GM21528 (cell line): ENCODE results near the gene SEC61G.

ENCODE experiments used
- ATAC-seq: cut with Tn5 transposase; IDR thresholded peaks from one replicate; pipeline ENCODE4 v1.9.1; 2021; ENCODE audit warnings: mild to moderate bottlenecking, moderate library complexity; ENCODE audit not compliant: unreplicated experiment, low FRiP score

Gene SEC61G

DNA sequence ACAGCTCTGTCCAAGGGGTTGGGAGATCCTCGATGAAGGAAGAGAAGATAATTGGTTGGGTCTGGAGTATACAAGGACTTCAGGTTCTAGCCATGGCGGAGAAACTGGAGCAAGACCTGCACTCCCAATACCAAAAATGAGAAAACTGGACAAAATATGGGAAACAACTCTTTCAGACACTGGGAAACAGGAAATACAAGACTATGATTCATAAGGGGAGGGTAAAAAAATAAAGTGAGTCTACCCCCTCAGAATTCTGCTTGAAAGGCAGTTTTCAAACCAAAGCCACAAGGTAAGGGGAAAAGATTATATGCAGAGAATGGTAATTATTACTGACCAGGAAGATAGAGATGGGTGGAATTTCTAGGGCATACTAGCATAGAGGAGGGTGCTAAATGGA lies 10.2 kb upstream of the SEC61G start:
- no peak for ATAC-seq

DNA sequence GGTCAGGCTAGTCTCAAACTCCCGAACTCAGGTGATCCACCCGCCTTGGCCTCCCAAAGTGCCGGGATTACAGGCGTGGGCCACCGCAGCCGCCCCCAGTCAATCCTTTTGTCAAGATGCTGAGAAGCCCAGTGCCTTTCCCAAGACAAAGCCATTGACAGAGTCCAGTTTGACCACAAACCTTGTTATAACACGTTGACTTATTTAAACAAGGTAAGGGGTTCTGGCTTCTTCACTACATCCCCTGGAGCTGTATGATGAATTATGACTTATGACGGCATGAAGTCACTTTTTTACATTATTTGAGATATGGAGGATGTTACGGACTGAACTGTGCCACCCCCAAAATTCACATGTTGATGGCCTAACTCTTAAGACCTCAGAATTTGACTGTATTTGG lies 5.8 kb upstream of the SEC61G start:
- ATAC-seq = no peak

DNA sequence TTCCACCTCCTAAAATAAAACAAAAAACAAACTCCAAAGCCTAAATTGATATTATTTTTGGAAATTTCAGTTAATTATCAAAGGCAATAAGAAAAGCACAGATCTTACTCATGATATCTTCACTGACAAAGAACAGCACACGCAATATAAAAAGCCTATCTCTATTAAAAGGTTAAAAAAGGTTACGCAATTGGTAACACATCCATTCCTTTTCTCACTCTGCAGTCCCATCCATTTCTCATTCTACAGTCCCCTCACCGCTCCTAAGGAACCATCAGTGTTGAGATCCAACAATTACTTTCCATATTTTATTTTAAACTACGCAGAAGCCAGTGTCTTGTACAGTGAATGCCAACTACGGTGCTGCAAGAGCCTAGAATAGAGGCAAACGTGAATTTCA lies 1.3 kb downstream of the SEC61G start:
- no peak for ATAC-seq

DNA sequence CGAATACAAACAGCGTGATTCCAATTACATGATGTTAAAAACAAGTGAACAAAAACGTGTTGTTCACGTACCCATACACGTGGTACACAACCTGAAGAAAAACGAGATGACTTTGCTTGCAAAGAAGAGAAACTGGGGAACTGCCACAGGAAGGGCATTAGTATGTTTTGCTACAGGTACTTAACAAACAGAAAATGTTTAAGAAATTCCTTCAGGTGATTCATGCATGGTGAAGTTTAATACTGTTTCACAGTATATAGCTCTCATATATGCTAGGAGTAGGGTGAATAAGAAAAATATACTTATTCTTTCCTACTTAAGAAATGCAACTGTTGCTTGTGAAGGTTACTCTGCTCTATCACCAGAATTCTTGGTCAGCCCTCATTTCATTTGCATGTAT lies 9.8 kb downstream of the SEC61G start:
- no peak for ATAC-seq

DNA sequence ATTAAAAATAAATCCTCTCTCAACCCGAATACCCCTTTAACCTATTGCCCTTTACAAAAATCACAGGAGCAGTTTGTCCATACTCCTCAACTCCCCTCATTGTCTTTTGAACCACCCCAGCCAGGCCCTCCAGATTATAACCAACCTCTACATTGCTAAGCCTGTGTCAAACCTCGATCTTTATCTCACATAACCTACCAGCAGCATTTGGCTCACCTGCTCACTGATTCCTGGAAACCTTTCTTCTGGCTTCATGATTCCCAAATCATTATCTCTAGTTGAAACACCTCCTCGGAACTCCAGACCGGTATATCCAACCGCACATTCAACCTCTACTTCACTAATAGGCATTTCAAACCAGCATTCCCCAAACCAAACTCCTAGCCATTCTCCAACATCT lies 11.8 kb downstream of the SEC61G start:
- no peak for ATAC-seq

DNA sequence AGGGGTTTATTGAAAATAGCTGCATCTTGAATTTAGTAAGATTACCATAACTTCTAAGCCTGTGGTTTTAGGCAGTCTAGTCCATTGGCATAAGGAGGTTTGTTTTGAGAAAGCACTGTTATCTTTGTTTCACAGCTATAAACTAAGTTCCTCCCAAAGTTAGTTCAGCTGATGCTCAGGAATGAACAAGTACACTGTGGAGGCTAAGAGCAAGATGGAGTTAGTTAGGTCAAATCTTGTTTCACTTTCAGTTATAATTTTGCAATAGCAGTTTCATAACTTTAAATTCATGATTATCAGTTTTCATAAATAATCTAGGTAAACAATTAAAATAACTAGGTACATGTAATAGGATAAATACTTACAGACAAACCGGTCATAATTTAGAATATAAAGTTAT lies 15.4 kb downstream of the SEC61G start:
- ATAC-seq = no peak

DNA sequence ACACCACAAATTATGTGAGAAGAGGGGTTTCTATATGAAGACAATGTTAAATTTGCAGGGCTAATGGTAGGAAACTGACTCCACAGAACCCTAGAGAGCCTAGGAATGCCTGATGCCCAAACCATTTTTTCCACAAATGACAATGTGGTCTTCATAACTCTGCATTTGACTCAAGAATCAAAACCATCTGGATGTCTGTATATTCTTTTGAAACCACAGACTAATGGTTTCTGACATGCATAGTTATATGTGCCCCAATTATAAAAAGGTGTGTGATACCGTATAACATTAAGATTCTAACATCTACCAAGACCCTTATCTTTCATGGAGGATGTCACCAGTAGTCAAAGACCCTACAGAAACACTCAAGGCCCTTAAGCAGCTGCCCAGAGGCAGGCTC lies 20.3 kb downstream of the SEC61G start:
- no peak for ATAC-seq

DNA sequence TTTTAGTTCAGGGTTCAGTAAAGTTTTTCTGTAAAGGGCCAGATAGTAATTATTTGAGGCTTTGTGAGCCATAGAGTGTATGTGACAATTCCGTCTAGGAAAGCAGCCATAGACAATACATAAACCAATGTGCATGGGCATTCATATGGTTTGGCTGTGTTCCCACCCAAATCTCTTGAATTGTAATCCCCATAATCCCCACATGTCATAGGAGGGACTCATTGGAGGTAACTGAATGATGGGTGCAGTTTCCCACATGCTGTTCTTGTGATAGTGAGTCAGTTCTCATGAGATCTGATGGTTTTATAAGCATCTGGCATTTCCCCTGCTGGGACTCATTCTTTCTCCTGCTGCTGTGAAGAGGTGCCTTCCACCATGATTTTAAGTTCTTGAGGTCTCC lies 29.9 kb downstream of the SEC61G start:
- no peak for ATAC-seq

DNA sequence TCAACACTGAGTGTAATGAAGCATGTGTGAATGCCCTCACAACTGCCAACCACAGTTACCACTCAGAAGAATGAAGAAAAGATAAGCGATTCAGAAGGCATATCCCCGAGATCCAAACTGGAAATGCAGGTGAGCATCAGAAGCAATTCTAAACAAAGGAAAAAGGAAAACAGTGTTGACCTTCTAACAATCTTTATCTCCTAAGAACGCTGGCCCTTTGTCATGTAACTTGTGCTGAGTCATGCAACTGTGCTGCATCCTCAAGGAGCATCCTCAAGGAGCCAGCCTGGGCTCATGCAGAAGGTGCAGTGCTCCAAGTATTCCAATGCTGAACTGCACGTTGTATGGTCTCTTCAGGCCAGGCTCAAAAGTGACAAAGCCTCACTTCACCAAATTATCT lies 30.6 kb downstream of the SEC61G start:
- ATAC-seq = no peak

DNA sequence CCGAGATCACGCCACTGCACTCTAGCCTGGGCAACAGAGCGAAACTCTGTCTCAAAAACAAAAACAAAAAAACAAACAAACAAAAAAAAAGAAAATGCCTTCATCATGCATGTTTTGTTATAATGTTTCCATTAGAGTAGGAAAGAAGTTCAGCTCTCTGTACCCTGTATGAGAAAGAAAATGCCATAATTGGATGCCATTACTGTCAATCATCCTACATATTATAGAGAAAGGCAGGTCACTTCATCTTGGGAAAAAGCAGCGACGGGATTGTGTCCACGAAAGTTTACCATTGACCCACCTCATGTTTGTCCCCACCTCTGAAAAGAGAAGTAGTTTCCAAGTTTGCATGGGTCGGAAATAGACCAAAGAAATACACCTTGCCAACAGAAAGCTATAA lies 33.8 kb downstream of the SEC61G start:
- no peak for ATAC-seq

DNA sequence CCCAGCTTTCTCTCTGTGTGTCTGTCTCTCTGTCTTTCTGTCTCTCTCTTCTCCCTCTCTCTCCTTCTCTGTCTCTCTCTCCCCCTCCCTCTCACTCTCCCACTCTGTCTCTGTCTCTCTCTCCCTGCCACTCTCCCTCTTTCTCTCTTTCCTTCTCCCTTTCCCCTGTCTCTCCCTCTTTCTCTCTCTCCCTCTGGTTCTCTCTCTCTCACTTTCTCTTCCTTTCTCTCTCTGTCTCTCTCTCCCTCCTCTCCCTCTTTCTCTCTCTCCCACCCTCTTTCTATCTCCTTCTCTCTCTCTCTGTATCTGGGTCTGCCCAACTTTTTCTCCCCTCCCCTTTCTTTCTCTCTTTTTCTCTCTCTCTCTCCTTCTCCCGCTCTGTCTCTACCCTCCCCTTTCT lies 36.5 kb downstream of the SEC61G start:
- ATAC-seq = no peak

DNA sequence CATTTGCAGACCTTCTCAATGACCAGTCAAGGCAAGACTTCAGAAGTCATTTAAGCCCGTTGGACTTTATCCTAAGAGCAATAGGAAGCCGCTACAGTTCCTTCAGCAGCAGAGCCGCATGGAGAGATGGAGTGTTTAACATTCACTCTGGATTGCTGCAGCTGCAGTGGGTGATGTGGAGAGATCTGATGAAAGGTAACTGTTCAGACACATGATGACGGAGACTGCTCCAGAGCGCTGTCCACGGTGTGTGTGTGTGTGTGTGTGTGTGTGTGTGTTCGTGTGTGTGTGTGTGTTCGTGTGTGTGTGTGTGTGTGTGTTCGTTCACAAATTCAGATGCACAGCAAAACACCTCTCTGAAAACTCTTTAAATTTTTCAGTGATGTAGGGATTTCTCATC lies 37.0 kb downstream of the SEC61G start:
- ATAC-seq = no peak

DNA sequence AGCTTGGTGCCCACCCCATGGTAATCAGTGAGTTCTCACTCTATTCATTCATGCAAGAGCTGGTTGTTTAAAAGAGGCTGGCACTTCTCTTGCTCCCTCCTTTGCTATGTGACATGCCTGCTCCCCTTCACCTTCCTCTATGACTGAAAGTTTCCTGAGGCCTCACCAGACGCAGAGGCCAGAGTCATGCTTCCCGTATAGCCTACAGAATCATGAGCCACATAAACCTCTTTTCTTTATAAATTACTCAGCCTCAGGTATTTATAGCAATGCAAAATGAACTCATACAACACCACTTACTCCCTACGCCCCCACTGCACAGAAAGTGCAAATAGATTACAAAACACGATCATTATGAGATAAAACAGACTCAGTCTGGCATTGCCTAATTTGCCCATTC lies 39.0 kb downstream of the SEC61G start:
- no peak for ATAC-seq

DNA sequence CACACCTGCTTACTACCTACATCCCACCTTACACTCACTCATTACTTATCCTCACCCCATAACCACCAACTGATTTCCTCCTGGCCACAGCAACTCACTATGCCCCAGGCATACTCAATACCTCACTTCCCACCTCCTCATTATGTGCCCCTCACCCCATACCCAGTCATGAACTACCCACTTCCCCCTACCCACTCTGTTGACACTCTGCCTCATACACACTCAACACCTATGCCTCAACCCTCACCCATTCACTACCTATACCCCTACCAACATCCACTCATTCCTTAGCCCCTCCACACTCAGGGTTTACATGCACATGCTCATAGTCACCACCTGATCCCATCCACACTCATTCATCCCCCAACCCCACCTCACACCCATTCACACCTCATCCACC lies 39.6 kb downstream of the SEC61G start:
- ATAC-seq = no peak

DNA sequence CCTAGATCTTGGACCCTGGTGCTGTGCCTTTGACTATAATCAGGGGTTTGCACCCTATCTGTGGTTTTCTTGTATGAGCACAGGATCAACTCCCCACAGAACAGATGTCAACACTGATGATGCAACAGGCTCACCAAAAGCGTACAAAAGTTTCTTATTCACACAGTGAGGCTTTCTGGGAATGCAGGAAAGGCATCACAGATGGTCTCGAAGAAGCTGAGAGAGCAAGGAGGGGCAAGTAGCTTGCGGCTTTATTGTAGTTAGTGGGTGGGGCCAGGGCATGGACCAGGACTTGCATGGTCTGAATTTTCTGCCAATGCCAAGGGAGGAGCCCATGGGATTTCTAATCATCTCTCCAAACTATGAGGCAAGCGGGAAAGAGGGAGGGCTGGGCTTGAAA lies 46.2 kb downstream of the SEC61G start:
- ATAC-seq = no peak

DNA sequence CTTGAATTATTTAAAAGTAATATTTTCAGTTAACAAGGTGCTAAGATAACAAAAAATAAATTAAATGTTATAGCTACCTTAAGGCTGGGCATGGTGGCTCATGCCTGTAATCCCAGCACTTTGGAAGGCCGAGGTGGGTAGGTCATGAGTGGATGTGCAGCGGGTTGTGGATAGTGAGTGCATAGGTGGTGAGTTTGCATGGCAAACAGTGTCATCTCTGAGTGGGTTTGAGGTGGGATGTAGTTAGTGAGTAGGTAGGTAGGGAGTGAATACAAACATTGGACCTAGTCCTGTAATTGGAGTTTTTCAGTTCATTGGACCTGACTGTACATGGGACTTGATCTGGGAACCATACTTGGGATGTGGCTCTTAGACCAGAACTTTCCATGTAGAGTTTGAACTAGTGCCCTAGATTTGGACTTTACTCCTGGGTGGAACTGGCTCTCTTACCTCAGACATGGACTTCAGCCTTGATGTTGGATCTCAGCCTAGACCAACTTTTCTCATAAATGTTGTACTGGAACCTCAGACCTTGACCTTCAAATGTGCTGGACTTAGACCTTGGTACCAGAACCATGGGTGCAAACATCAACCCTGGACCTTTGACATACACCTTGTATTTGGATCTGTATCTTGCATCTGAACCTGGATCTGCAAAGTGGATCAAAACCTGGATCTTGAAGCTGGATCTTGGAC lies 47.0 kb downstream of the SEC61G start:
- no peak for ATAC-seq

DNA sequence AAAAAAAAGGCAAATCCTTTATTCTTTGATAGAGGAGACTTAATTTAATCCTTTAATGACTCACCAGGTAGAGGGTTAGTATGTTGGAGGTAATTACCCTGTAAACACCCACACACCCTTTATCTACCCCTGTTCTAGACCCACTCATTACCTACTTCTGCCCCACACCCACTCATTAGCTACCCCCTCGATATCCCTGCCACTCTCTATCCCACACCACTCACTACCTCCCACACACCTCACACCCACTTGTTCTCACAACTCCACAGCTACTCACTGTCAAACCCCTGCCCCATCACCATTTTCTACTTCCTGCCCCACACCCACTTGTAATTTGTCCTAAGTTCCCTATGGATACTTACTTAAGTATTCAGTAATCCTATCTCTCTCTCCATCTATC lies 49.7 kb downstream of the SEC61G start:
- no peak for ATAC-seq

DNA sequence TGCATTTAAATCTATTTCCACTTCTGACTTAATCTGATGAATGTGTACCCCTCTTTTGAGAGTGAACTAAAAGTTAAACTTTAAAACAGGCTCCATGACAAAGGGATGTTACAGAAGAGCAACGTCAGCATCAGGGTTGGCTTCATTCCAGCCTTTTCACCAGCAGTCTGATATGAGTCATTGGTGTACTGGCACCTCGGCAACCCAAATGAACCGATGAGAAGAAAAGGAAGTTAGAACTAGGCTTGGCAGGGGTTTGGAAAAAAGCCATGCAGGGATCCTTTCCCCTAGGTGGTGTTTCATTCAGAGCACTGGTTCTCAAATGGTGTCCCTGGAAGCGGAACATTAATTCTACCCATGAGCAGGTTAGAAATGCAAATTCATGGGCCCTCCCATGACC lies 53.6 kb downstream of the SEC61G start:
- no peak for ATAC-seq

DNA sequence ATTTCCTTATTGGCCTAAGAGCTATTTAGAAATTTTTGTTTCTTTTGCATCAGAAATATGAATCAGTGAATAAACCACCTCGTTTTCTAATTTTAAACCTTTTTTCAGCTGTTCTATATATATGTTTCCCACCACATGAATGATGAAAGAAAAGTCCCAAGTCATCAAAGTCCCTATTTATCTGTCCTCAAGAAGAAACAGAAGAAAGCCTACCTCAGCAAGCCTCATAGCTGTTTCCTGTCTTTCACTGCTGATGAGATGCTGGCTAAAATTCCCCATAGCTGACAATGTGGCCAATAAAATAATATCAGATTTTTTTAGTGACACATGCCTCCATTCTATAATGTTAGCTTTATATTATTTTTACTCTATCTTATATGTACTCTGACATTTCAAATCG lies 54.2 kb downstream of the SEC61G start:
- ATAC-seq = no peak
